Hepatocyte (in vitro differentiated cells): ENCODE data around the gene ARHGAP15. TPM values are rescaled to one million over a fixed set of nuclear protein-coding genes. Genes with fewer than 3 reads are reported as not detected.

ENCODE experiments used
- DNase-seq: peaks from one replicate; pipeline ENCODE4 v3.0.0-alpha.2; 2016; ENCODE audit warnings: low spot score
- H2AFZ ChIP-seq: fragments of 200-600 bp; sonication (generic); 2 replicates; pipeline ENCODE4 v1.6.0; 2016; ENCODE audit warnings: antibody characterized with exemption, mild to moderate bottlenecking
- H3K27ac ChIP-seq: fragments of 200-600 bp; sonication (generic); 2 replicates; pipeline ENCODE4 v1.5.1; 2016; ENCODE audit warnings: mild to moderate bottlenecking
- H3K27me3 ChIP-seq: fragments of 200-600 bp; sonication (generic); 2 replicates; pipeline ENCODE4 v1.6.1; 2016
- H3K36me3 ChIP-seq: fragments of 200-600 bp; sonication (generic); replicated peaks from 2 replicates; pipeline ENCODE4 v1.5.1; 2016; ENCODE audit warnings: low read depth; ENCODE audit not compliant: insufficient read depth
- H3K4me1 ChIP-seq: fragments of 200-600 bp; sonication (generic); 2 replicates; pipeline ENCODE4 v1.5.1; 2016; ENCODE audit warnings: mild to moderate bottlenecking, moderate library complexity; ENCODE audit not compliant: insufficient read depth
- H3K4me2 ChIP-seq: fragments of 200-600 bp; sonication (generic); 2 replicates; pipeline ENCODE4 v1.6.0; 2016
- H3K4me3 ChIP-seq: fragments of 200-600 bp; sonication (generic); 2 replicates; pipeline ENCODE4 v1.5.1; 2016; ENCODE audit warnings: mild to moderate bottlenecking
- H3K79me2 ChIP-seq: fragments of 200-600 bp; sonication (generic); 2 replicates; pipeline ENCODE4 v1.6.0; 2017; ENCODE audit warnings: mild to moderate bottlenecking
- H3K9me2 ChIP-seq: fragments of 200-600 bp; sonication (generic); replicated peaks from 2 replicates; pipeline ENCODE4 v1.6.0; 2017; ENCODE audit warnings: mild to moderate bottlenecking; ENCODE audit not compliant: insufficient read depth
- H3K9me3 ChIP-seq: fragments of 200-600 bp; sonication (generic); 2 replicates; pipeline ENCODE4 v1.5.1; 2016; ENCODE audit warnings: low read depth, mild to moderate bottlenecking
- H4K20me1 ChIP-seq: fragments of 200-600 bp; sonication (generic); 2 replicates; pipeline ENCODE4 v1.6.0; 2016; ENCODE audit warnings: mild to moderate bottlenecking; ENCODE audit not compliant: insufficient read depth, poor library complexity, severe bottlenecking
- CTCF ChIP-seq: fragments of 200-600 bp; sonication (generic); IDR thresholded peaks from 2 replicates; pipeline ENCODE4 v1.5.1; 2016; ENCODE audit warnings: antibody characterized with exemption, mild to moderate bottlenecking; ENCODE audit not compliant: poor library complexity
- EZH2 ChIP-seq: fragments of 200-600 bp; sonication (generic); IDR thresholded peaks from 2 replicates; pipeline ENCODE4 v1.6.1; 2016; ENCODE audit warnings: antibody characterized with exemption, mild to moderate bottlenecking, borderline replicate concordance
- EZH2phosphoT487 ChIP-seq: fragments of 200-600 bp; sonication (generic); IDR thresholded peaks from one replicate; pipeline ENCODE4 v1.6.1; 2018; ENCODE audit warnings: antibody characterized with exemption, mild to moderate bottlenecking, low read depth, moderate library complexity; ENCODE audit not compliant: unreplicated experiment, severe bottlenecking
- whole genome bisulfite sequencing: methylation state at CpG from one replicate; pipeline ENCODE4 v1.1.6; 2016; ENCODE audit warnings: low lambda C conversion rate; ENCODE audit errors: missing lambda C conversion rate; 5-methylcytosine and 5-hydroxymethylcytosine counted together
- polyA plus RNA-seq: library from polyadenylated mRNA; unstranded; fragments of >200 nt; fragmentation: Nextera tagmentation; extraction: Ambion mirVana; gene quantifications from 2 replicates; pipeline ENCODE4 v1.2.1, GENCODE V29; 2016
- total RNA-seq: library from RNA; depleted of rRNA; stranded (reverse); fragments of >200 nt; gene quantifications from 2 replicates; pipeline ENCODE4 v1.2.3, GENCODE V29; 2014

Gene ARHGAP15
- total and polyA plus RNA-seq, 2 experiments from 2014 or later, result 0.17 TPM; not detected in 1

GRCh38 chr2:143792602-143793001, 663.4 kb downstream of the ARHGAP15 start:
- Histone ChIP-seq H3K4me3 (no peak overlapping the region), H3K4me1 (no peaks in the 10 kb centered on the region), H3K4me2 (no peak overlapping the region), H3K79me2 (no peaks in the 10 kb centered on the region), H4K20me1 (no peaks in the 10 kb centered on the region), H3K9me2 (no peaks in the 10 kb centered on the region), H3K27me3 (no peaks in the 10 kb centered on the region), H2AFZ (no peak overlapping the region), H3K27ac (no peak overlapping the region), H3K9me3 (no peaks in the 10 kb centered on the region), H3K36me3 (no peaks in the 10 kb centered on the region)
- TF ChIP-seq EZH2 (no peak), CTCF (no peak), EZH2phosphoT487 (no peak)
- DNase-seq, result no peak
- WGBS, result 74% methylated on average over 4 of the region's 4 CpGs

- H3K4me1 ChIP-seq, result no peaks in the 10 kb centered on the region
- WGBS, result 89% methylated on average over 3 of the region's 3 CpGs
- H3K27me3 ChIP-seq, result no peaks in the 10 kb centered on the region
- H2AFZ ChIP-seq, result no peak overlapping the region
- no peaks in the 10 kb centered on the region for H3K79me2 ChIP-seq
- DNase-seq, result no peak
- H3K4me3 ChIP-seq, result no peak overlapping the region
- H3K36me3 ChIP-seq, result no peaks in the 10 kb centered on the region
- no peaks in the 10 kb centered on the region for H3K9me2 ChIP-seq
- no peak overlapping the region for H3K27ac ChIP-seq
- TF ChIP-seq CTCF (no peak), EZH2 (no peak), EZH2phosphoT487 (no peak)
- H4K20me1 ChIP-seq, result no peaks in the 10 kb centered on the region
- no peak overlapping the region for H3K4me2 ChIP-seq
- no peaks in the 10 kb centered on the region for H3K9me3 ChIP-seq
Measured at GRCh38 chr2:143793381-143793780, 664.2 kb downstream of the ARHGAP15 start.

GRCh38 chr2:143796051-143796450, 666.8 kb downstream of the ARHGAP15 start:
- 96% methylated on average over 1 of the region's 1 CpG for WGBS
- no peak for DNase-seq
- no peaks in the 10 kb centered on the region for H3K9me3 ChIP-seq
- no peak overlapping the region for H3K4me2 ChIP-seq
- H3K4me1 ChIP-seq, result no peaks in the 10 kb centered on the region
- no peak overlapping the region for H3K4me3 ChIP-seq
- H3K36me3 ChIP-seq, result no peaks in the 10 kb centered on the region
- H3K27me3 ChIP-seq, result no peaks in the 10 kb centered on the region
- no peak overlapping the region for H3K27ac ChIP-seq
- TF ChIP-seq CTCF (no peak), EZH2phosphoT487 (no peak), EZH2 (no peak)
- no peak overlapping the region for H2AFZ ChIP-seq
- no peaks in the 10 kb centered on the region for H3K9me2 ChIP-seq
- H4K20me1 ChIP-seq, result no peaks in the 10 kb centered on the region
- H3K79me2 ChIP-seq, result no peaks in the 10 kb centered on the region

- Histone ChIP-seq H4K20me1 (no peaks in the 10 kb centered on the region), H3K27me3 (no peaks in the 10 kb centered on the region), H3K4me3 (no peak overlapping the region), H3K4me2 (no peak overlapping the region), H3K9me3 (no peaks in the 10 kb centered on the region), H2AFZ (no peak overlapping the region), H3K9me2 (no peaks in the 10 kb centered on the region), H3K79me2 (no peaks in the 10 kb centered on the region), H3K36me3 (no peaks in the 10 kb centered on the region), H3K4me1 (peaks cover 3% of the 10 kb centered on the region), H3K27ac (no peak overlapping the region)
- no peak for TF ChIP-seq EZH2phosphoT487
- TF ChIP-seq EZH2, result no peak
- no peak for TF ChIP-seq CTCF
- DNase-seq, result no peak
- WGBS, result 79% methylated on average over 1 of the region's 1 CpG
Measured at GRCh38 chr2:143801561-143801960, 672.3 kb downstream of the ARHGAP15 start.
